Testis (tissue), 2 donors: ENCODE measurements around the gene TMEM129.

Experiments used
- POLR2A ChIP-seq: fragments of 450-650 bp; IDR thresholded peaks from one replicate; pipeline ENCODE4 v1.6.1; 2017; ENCODE audit warnings: antibody characterized with exemption, mild to moderate bottlenecking, moderate library complexity
- TF ChIP-seq, protein P1 (sequence below), 3 experiments: fragments of 450-650 bp in 2 of 3; fragments of 200-600 bp in 1 of 3; sonication (generic) in 1 of 3; IDR thresholded peaks; one replicate each; pipeline ENCODE4 v1.5.1; 2016 to 2019; ENCODE audit warnings: antibody characterized with exemption in 3 of 3, mild to moderate bottlenecking in 2 of 3, moderate library complexity in 1 of 3

DNA sequence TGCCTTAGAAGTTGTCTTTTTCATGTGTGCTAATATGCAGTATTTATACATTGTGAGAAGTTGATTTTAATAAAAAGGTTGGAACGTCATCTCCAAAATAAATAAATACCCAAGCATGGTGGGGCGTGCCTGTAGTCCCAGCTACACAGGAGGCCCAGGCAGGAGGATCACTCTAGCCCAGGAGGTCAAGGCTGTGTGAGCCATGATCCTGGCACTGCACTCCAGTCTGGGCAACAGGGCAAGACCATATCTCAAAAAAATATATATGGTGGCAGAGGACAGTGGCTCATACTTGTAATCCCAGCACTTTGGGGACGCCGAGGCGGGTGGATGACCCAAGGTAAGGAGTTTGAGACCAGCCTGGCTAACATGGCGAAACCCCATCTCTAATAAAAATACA is 15.4 kb downstream of the TMEM129 start:
- TF ChIP-seq POLR2A: no peak
- TF ChIP-seq, protein P1, sequence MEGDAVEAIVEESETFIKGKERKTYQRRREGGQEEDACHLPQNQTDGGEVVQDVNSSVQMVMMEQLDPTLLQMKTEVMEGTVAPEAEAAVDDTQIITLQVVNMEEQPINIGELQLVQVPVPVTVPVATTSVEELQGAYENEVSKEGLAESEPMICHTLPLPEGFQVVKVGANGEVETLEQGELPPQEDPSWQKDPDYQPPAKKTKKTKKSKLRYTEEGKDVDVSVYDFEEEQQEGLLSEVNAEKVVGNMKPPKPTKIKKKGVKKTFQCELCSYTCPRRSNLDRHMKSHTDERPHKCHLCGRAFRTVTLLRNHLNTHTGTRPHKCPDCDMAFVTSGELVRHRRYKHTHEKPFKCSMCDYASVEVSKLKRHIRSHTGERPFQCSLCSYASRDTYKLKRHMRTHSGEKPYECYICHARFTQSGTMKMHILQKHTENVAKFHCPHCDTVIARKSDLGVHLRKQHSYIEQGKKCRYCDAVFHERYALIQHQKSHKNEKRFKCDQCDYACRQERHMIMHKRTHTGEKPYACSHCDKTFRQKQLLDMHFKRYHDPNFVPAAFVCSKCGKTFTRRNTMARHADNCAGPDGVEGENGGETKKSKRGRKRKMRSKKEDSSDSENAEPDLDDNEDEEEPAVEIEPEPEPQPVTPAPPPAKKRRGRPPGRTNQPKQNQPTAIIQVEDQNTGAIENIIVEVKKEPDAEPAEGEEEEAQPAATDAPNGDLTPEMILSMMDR (IDR thresholded peaks at IDR 0.05): no peak
